Kidney epithelial cell (primary cell): ENCODE measurements around the gene TMEM81. TPM values are rescaled to one million over a fixed set of nuclear protein-coding genes. Genes with fewer than 3 reads are reported as not detected.

Experiments
- DNase-seq: peaks from one replicate; pipeline ENCODE4 v3.0.0-alpha.2; 2010; ENCODE audit warnings: low read depth
- H3K27me3 ChIP-seq: 2 replicates; pipeline ENCODE4 v1.6.0; 2011; ENCODE audit warnings: low read length; ENCODE audit not compliant: control insufficient read depth, insufficient read depth
- H3K36me3 ChIP-seq: 2 replicates; pipeline ENCODE4 v1.5.1; 2011; ENCODE audit warnings: low read length; ENCODE audit not compliant: control insufficient read depth, insufficient read depth
- H3K4me3 ChIP-seq: 2 replicates; pipeline ENCODE4 v1.5.1; 2011; ENCODE audit warnings: low read depth, mild to moderate bottlenecking, control low read depth, low read length
- CTCF ChIP-seq: IDR thresholded peaks from 2 replicates; pipeline ENCODE4 v1.5.1; 2011; ENCODE audit warnings: mild to moderate bottlenecking, moderate library complexity, low read length, control low read depth, inconsistent platforms; ENCODE audit not compliant: insufficient read depth, poor library complexity, severe bottlenecking
- total RNA-seq: library from RNA; depleted of rRNA; stranded (reverse); fragments of >200 nt; gene quantifications from 2 replicates; pipeline ENCODE4 v1.2.3, GENCODE V29; 2015

TMEM81 gene
- total RNA-seq, 1 donor from 2014 or later: 3.0 TPM

DNA sequence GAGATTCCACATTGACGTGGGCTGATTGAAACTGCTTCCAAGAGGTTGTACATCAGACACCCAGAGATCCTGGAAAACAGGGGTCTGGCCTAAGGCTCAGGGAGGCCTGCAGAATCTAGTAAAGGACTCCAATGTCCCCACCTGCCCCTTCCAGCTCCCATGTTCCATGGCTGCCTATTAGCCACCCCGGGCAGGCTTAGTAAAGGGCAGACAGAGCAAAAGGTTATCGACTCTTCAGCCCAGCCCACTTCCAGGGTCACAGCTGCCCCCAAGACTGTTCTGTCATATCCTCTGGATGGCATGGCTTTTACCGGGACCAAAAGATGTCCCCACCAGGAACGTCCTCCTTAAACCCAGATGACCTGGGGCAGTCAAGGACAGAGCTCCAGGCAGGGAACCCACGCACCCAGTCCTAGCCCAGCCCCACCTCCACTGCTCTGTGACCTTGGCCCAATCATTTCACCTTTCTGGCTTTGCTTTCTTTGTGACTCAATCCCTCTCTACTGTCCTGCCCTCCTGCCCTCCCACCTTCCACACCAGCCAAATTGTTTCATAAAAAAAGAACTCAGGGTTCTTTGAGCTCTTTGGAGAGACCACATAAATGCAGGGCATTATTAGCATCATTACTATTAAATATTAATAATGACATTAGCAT lies 46.0 kb downstream of the TMEM81 start:
- H3K27me3 ChIP-seq: peaks cover 31% of the 10 kb centered on the region

DNA sequence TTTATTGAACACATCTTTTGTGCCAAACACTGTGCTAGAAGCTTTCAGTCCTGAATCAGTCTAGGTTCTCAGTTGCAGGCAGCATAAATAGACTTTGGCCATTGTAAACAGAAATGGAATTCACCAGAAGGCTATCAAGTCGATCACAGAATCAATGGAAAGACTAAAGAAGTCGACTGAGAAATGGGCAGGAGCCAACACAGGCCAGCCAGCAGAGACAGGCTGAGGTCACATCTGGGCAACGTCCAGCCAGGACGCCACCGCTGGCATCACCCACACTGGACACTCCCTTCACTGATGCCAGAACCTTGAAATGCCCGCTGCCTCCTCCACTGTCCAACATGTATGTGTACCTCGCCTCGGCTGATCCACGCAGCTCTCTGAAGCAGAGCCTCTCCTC lies 46.7 kb downstream of the TMEM81 start:
- no peak for DNase-seq
- H3K27me3 ChIP-seq: peaks cover 24% of the 10 kb centered on the region
- no peak for TF ChIP-seq CTCF
- no peak overlapping the region for H3K4me3 ChIP-seq
- no peaks in the 10 kb centered on the region for H3K36me3 ChIP-seq

More for the DNA sequence above, 46.0 kb downstream of the TMEM81 start:
- DNase-seq: no peak
- no peak overlapping the region for H3K4me3 ChIP-seq
- H3K36me3 ChIP-seq: no peaks in the 10 kb centered on the region
- TF ChIP-seq CTCF: no peak

Other genes with a start within 250 kb of the TMEM81 start
- gene NFASC, start 213.6 kb downstream of the TMEM81 start, total RNA-seq: 1.2 and 1.6 TPM in 2 replicates
- not detected in 2 replicates for gene CNTN2, start 41.2 kb downstream of the TMEM81 start, total RNA-seq
- gene RBBP5, start 37.5 kb upstream of the TMEM81 start, total RNA-seq: 15.4 and 17.2 TPM in 2 replicates
- gene DSTYK, start 127.2 kb upstream of the TMEM81 start, total RNA-seq: 13.2 and 13.8 TPM in 2 replicates
- 12.7 and 15.7 TPM in 2 replicates for gene TMCC2, start 143.5 kb upstream of the TMEM81 start, total RNA-seq
- 139 and 140 TPM in 2 replicates for gene NUAK2, start 237.3 kb upstream of the TMEM81 start, total RNA-seq